Nephron (organoid): Measurements from ENCODE around the gene UCK1.

Experiments used
- H3K27ac Mint-ChIP-seq, 3 experiments: 2 replicates each; pipeline ENCODE4 v1.8.0; 2020; ENCODE audit warnings: mixed read lengths in 3 of 3, mild to moderate bottlenecking in 2 of 3, moderate library complexity in 1 of 3
- H3K27me3 Mint-ChIP-seq: 2 replicates; pipeline ENCODE4 v1.8.0; 2021; ENCODE audit warnings: low read depth, mild to moderate bottlenecking, moderate library complexity, mixed read lengths
- H3K36me3 Mint-ChIP-seq: 2 replicates; pipeline ENCODE4 v1.8.0; 2020; ENCODE audit warnings: low read depth, mixed read lengths
- H3K4me1 Mint-ChIP-seq: 2 replicates; pipeline ENCODE4 v1.8.0; 2020; ENCODE audit warnings: mixed read lengths
- H3K4me3 Mint-ChIP-seq, 3 experiments: 2 replicates each; pipeline ENCODE4 v1.8.0; 2020; ENCODE audit warnings: mild to moderate bottlenecking in 3 of 3, mixed read lengths in 3 of 3, moderate library complexity in 2 of 3
- H3K9me3 Mint-ChIP-seq: 2 replicates; pipeline ENCODE4 v1.8.0; 2020; ENCODE audit warnings: mixed read lengths
- CTCF ChIP-seq, 3 experiments: fragments of 200-600 bp; sonication (generic); IDR thresholded peaks; one replicate each; pipeline ENCODE4 v1.5.0; 2021; ENCODE audit warnings: antibody characterized with exemption in 3 of 3; ENCODE audit not compliant: unreplicated experiment in 3 of 3

Gene UCK1

GRCh38 chr9:131522257-131523085, 8.6 kb downstream of the UCK1 start:
- Mint-ChIP-seq H3K4me1 (no peaks in the 10 kb centered on the region), H3K27me3 (no peaks in the 10 kb centered on the region), H3K9me3 (no peaks in the 10 kb centered on the region), H3K4me3 (no peak overlapping the region), H3K36me3 (peaks cover 73% of the 10 kb centered on the region), H3K27ac (no peak overlapping the region)
- TF ChIP-seq CTCF (IDR thresholded peaks at IDR 0.05; ENCODE audit: unreplicated experiment in 3 of 3): no peak

GRCh38 chr9:131521822-131522221, 9.2 kb downstream of the UCK1 start:
- Mint-ChIP-seq H3K4me3 (no peak overlapping the region), H3K36me3 (peaks cover 70% of the 10 kb centered on the region), H3K27me3 (no peaks in the 10 kb centered on the region)

GRCh38 chr9:131521203-131521602, 9.9 kb downstream of the UCK1 start:
- Mint-ChIP-seq H3K9me3 (no peaks in the 10 kb centered on the region), H3K27ac (no peak overlapping the region), H3K4me3 (no peak overlapping the region), H3K36me3 (peaks cover 64% of the 10 kb centered on the region), H3K27me3 (no peaks in the 10 kb centered on the region), H3K4me1 (no peaks in the 10 kb centered on the region)
- TF ChIP-seq CTCF (IDR thresholded peaks at IDR 0.05; ENCODE audit: unreplicated experiment in 3 of 3): no peak

More at GRCh38 chr9:131521822-131522221, 9.2 kb downstream of the UCK1 start:
- no peak for TF ChIP-seq CTCF (IDR thresholded peaks at IDR 0.05; ENCODE audit: unreplicated experiment in 3 of 3)
- H3K27ac Mint-ChIP-seq: no peak overlapping the region
- no peaks in the 10 kb centered on the region for H3K9me3 Mint-ChIP-seq
- no peaks in the 10 kb centered on the region for H3K4me1 Mint-ChIP-seq

- Mint-ChIP-seq H3K36me3 (peaks cover 57% of the 10 kb centered on the region), H3K4me3 (no peak overlapping the region), H3K9me3 (no peaks in the 10 kb centered on the region), H3K4me1 (no peaks in the 10 kb centered on the region), H3K27me3 (no peaks in the 10 kb centered on the region), H3K27ac (no peak overlapping the region)
- no peak for TF ChIP-seq CTCF (IDR thresholded peaks at IDR 0.05; ENCODE audit: unreplicated experiment in 3 of 3)
These were observed 10.6 kb downstream of the UCK1 start for GRCh38 chr9:131520503-131520902.

GRCh38 chr9:131518553-131518952, 12.5 kb downstream of the UCK1 start:
- Mint-ChIP-seq H3K9me3 (no peaks in the 10 kb centered on the region), H3K4me1 (no peaks in the 10 kb centered on the region), H3K27ac (no peak overlapping the region), H3K4me3 (no peak overlapping the region), H3K27me3 (no peaks in the 10 kb centered on the region), H3K36me3 (peaks cover 48% of the 10 kb centered on the region)
- TF ChIP-seq CTCF (IDR thresholded peaks at IDR 0.05; ENCODE audit: unreplicated experiment in 3 of 3): no peak

- Mint-ChIP-seq H3K27me3 (no peaks in the 10 kb centered on the region), H3K36me3 (peaks cover 44% of the 10 kb centered on the region), H3K27ac (no peak overlapping the region), H3K9me3 (no peaks in the 10 kb centered on the region), H3K4me1 (no peaks in the 10 kb centered on the region), H3K4me3 (no peak overlapping the region)
- no peak for TF ChIP-seq CTCF (IDR thresholded peaks at IDR 0.05; ENCODE audit: unreplicated experiment in 3 of 3)
These were observed 13.3 kb downstream of the UCK1 start for GRCh38 chr9:131517761-131518190.
